ENCODE measurements around the gene EIF3A. TPM values are rescaled to one million over a fixed set of nuclear protein-coding genes. Genes with fewer than 3 reads are reported as not detected.

EIF3A gene
- total and polyA plus RNA-seq, 4 donors: 27.5 to 88.9 (median 47.6) TPM

- H3K27me3 ChIP-seq (ENCODE audit: control insufficient read depth in 4 of 4, insufficient read depth in 4 of 4, low read length in 3 of 4): no peaks in the 10 kb centered on the region
- H3K4me1 ChIP-seq (ENCODE audit: control insufficient read depth in 4 of 4, insufficient read depth in 4 of 4, low read length in 3 of 4): no peaks in the 10 kb centered on the region
- H3K4me3 ChIP-seq (ENCODE audit: low read depth in 1 of 3, low read length in 3 of 3): no peak overlapping the region
- no peak for DNase-seq (ENCODE audit: low spot score)
- H3K9me3 ChIP-seq (ENCODE audit: control insufficient read depth in 4 of 4, low read length in 3 of 4): no peaks in the 10 kb centered on the region
- peaks cover 16 to 95% (median 85%) of the 10 kb centered on the region in 4 donors for H3K36me3 ChIP-seq (ENCODE audit: control insufficient read depth in 4 of 4, insufficient read depth in 3 of 4, low read depth in 1 of 4, low read length in 3 of 4)
- no peak for TF ChIP-seq FOXA2 (IDR thresholded peaks at IDR 0.05)
- 88% methylated on average over 1 of the region's 1 CpG for WGBS
- no peak overlapping the region for H3K9ac ChIP-seq (ENCODE audit: low read depth in 1 of 2, low read length in 2 of 2)
- H3K27ac ChIP-seq (ENCODE audit: low read depth in 1 of 2, low read length in 2 of 2): no peak overlapping the region
Observed at GRCh38 chr10:119055472-119055871, 25.1 kb downstream of the EIF3A start.

DNA sequence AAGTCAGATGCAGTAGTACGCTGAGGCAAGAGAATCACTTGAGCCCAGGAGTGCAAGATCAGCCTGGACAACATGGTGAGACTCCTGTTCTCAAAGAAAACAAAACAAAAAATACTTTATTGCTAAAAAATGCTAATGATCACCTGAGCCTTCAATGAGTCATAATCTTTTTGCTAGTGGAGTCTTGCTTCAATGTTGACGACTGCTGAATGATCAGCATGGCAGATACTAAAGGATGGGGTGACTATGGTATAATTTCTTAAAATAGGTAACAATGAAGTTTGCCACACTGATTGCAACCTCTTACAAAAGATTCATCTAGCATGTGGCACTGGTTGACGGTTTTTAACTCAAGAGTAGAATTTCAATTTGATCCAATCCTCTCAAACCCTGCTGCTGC is 28.8 kb downstream of the EIF3A start:
- H3K27ac ChIP-seq (ENCODE audit: low read depth in 1 of 2, low read length in 2 of 2): no peak overlapping the region
- DNase-seq (ENCODE audit: low spot score): no peak
- H3K36me3 ChIP-seq (ENCODE audit: control insufficient read depth in 4 of 4, insufficient read depth in 3 of 4, low read depth in 1 of 4, low read length in 3 of 4): peaks cover 15 to 90% (median 77%) of the 10 kb centered on the region in 4 donors
- H3K4me3 ChIP-seq (ENCODE audit: low read depth in 1 of 3, low read length in 3 of 3): no peak overlapping the region
- H3K9ac ChIP-seq (ENCODE audit: low read depth in 1 of 2, low read length in 2 of 2): no peak overlapping the region
- H3K9me3 ChIP-seq (ENCODE audit: control insufficient read depth in 4 of 4, low read length in 3 of 4): no peaks in the 10 kb centered on the region
- 92% methylated on average over 3 of the region's 3 CpGs for WGBS
- H3K27me3 ChIP-seq (ENCODE audit: control insufficient read depth in 4 of 4, insufficient read depth in 4 of 4, low read length in 3 of 4): no peaks in the 10 kb centered on the region
- H3K4me1 ChIP-seq (ENCODE audit: control insufficient read depth in 4 of 4, insufficient read depth in 4 of 4, low read length in 3 of 4): peaks cover 0 to 3% (median 2%) of the 10 kb centered on the region in 4 donors
- TF ChIP-seq ZBTB33 (IDR thresholded peaks at IDR 0.05) (no peak), RAD21 (IDR thresholded peaks at IDR 0.05) (no peak), FOXA2 (IDR thresholded peaks at IDR 0.05) (no peak), TAF1 (conservative IDR thresholded peaks at IDR 0.05) (no peak), MAX (IDR thresholded peaks at IDR 0.05) (no peak), SP1 (IDR thresholded peaks at IDR 0.05) (no peak), YY1 (IDR thresholded peaks at IDR 0.05) (no peak), HNF4G (IDR thresholded peaks at IDR 0.05) (no peak), JUND (IDR thresholded peaks at IDR 0.05) (no peak), RXRA (IDR thresholded peaks at IDR 0.05) (no peak)
- TF ChIP-seq, protein P1, sequence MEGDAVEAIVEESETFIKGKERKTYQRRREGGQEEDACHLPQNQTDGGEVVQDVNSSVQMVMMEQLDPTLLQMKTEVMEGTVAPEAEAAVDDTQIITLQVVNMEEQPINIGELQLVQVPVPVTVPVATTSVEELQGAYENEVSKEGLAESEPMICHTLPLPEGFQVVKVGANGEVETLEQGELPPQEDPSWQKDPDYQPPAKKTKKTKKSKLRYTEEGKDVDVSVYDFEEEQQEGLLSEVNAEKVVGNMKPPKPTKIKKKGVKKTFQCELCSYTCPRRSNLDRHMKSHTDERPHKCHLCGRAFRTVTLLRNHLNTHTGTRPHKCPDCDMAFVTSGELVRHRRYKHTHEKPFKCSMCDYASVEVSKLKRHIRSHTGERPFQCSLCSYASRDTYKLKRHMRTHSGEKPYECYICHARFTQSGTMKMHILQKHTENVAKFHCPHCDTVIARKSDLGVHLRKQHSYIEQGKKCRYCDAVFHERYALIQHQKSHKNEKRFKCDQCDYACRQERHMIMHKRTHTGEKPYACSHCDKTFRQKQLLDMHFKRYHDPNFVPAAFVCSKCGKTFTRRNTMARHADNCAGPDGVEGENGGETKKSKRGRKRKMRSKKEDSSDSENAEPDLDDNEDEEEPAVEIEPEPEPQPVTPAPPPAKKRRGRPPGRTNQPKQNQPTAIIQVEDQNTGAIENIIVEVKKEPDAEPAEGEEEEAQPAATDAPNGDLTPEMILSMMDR (IDR thresholded peaks at IDR 0.05; ENCODE audit: low read depth, low read length, missing input control): no peak
- TF ChIP-seq, protein P2, sequence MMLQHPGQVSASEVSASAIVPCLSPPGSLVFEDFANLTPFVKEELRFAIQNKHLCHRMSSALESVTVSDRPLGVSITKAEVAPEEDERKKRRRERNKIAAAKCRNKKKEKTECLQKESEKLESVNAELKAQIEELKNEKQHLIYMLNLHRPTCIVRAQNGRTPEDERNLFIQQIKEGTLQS (IDR thresholded peaks at IDR 0.05): no peak
- TF ChIP-seq, protein P3, sequence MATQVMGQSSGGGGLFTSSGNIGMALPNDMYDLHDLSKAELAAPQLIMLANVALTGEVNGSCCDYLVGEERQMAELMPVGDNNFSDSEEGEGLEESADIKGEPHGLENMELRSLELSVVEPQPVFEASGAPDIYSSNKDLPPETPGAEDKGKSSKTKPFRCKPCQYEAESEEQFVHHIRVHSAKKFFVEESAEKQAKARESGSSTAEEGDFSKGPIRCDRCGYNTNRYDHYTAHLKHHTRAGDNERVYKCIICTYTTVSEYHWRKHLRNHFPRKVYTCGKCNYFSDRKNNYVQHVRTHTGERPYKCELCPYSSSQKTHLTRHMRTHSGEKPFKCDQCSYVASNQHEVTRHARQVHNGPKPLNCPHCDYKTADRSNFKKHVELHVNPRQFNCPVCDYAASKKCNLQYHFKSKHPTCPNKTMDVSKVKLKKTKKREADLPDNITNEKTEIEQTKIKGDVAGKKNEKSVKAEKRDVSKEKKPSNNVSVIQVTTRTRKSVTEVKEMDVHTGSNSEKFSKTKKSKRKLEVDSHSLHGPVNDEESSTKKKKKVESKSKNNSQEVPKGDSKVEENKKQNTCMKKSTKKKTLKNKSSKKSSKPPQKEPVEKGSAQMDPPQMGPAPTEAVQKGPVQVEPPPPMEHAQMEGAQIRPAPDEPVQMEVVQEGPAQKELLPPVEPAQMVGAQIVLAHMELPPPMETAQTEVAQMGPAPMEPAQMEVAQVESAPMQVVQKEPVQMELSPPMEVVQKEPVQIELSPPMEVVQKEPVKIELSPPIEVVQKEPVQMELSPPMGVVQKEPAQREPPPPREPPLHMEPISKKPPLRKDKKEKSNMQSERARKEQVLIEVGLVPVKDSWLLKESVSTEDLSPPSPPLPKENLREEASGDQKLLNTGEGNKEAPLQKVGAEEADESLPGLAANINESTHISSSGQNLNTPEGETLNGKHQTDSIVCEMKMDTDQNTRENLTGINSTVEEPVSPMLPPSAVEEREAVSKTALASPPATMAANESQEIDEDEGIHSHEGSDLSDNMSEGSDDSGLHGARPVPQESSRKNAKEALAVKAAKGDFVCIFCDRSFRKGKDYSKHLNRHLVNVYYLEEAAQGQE (IDR thresholded peaks at IDR 0.05): no peak

All from liver (tissue), 9 donors.